ENCODE measurements around the gene BEAN1. TPM values are rescaled to one million over a fixed set of nuclear protein-coding genes. Genes with fewer than 3 reads are reported as not detected.

BEAN1 gene
- total RNA-seq, 1 experiment from 2014 or later = 0.37 TPM

- Histone ChIP-seq H2AFZ (no peak overlapping the region), H4K20me1 (ENCODE audit: insufficient read depth) (no peaks in the 10 kb centered on the region), H3K27me3 (ENCODE audit: insufficient read depth, low read depth) (no peaks in the 10 kb centered on the region), H3K4me3 (no peak overlapping the region), H3K36me3 (ENCODE audit: low read depth) (no peaks in the 10 kb centered on the region), H3K4me2 (no peak overlapping the region), H3K9me3 (ENCODE audit: insufficient read depth, low read depth) (no peaks in the 10 kb centered on the region), H3K27ac (no peak overlapping the region), H3K4me1 (replicated peaks; ENCODE audit: insufficient read depth) (peaks cover 38% of the 10 kb centered on the region), H3K79me2 (ENCODE audit: low read depth) (no peaks in the 10 kb centered on the region), H3F3A (ENCODE audit: insufficient read depth, low read depth) (peaks cover 26% of the 10 kb centered on the region), H3K9me2 (ENCODE audit: insufficient read depth) (no peaks in the 10 kb centered on the region)
- DNase-seq = no peak
- no TSS peak for BruUV-seq (replicated peaks)
- ChIA-PET CTCF (interaction anchor here (0.6 kb wide), 1 partner anchor 85 kb away, joined by 9 read pairs; no protein-coding TSS in a partner anchor), POLR2A (ENCODE audit: unreplicated experiment) (no interaction called here)
- TF ChIP-seq EZH2 (IDR thresholded peaks at IDR 0.05; ENCODE audit: low read depth) (no peak), CTCF (conservative IDR thresholded peaks at IDR 0.05) (no peak)
- intact Hi-C loops (cut with micrococcal nuclease; ENCODE audit: unreplicated experiment) = loop anchor here (5.0 kb wide), 1 partner anchor 99 kb away; no protein-coding TSS in a partner anchor
Observed at GRCh38 chr16:66488505-66488904, 61.4 kb downstream of the BEAN1 start.

GRCh38 chr16:66489385-66489784, 62.3 kb downstream of the BEAN1 start:
- H3F3A ChIP-seq (ENCODE audit: insufficient read depth, low read depth) = peaks cover 20% of the 10 kb centered on the region
- no peaks in the 10 kb centered on the region for H3K27me3 ChIP-seq (ENCODE audit: insufficient read depth, low read depth)
- H3K4me3 ChIP-seq = no peak overlapping the region
- intact Hi-C loops (cut with micrococcal nuclease; ENCODE audit: unreplicated experiment) = loop anchor here (5.0 kb wide), 1 partner anchor 98 kb away; no protein-coding TSS in a partner anchor
- no peak overlapping the region for H3K27ac ChIP-seq
- H3K4me2 ChIP-seq = no peak overlapping the region
- no peak overlapping the region for H2AFZ ChIP-seq
- ChIA-PET CTCF (no interaction called here), POLR2A (ENCODE audit: unreplicated experiment) (no interaction called here)
- no peaks in the 10 kb centered on the region for H3K9me2 ChIP-seq (ENCODE audit: insufficient read depth)
- H3K9me3 ChIP-seq (ENCODE audit: insufficient read depth, low read depth) = no peaks in the 10 kb centered on the region
- H3K4me1 ChIP-seq (replicated peaks; ENCODE audit: insufficient read depth) = peaks cover 29% of the 10 kb centered on the region
- TF ChIP-seq EZH2 (IDR thresholded peaks at IDR 0.05; ENCODE audit: low read depth) = no peak
- no peak for TF ChIP-seq CTCF (conservative IDR thresholded peaks at IDR 0.05)
- no TSS peak for BruUV-seq (replicated peaks)
- no peaks in the 10 kb centered on the region for H3K36me3 ChIP-seq (ENCODE audit: low read depth)
- no peaks in the 10 kb centered on the region for H4K20me1 ChIP-seq (ENCODE audit: insufficient read depth)
- no peak for DNase-seq
- H3K79me2 ChIP-seq (ENCODE audit: low read depth) = no peaks in the 10 kb centered on the region

- no TSS peak for BruUV-seq (replicated peaks)
- Histone ChIP-seq H3K36me3 (ENCODE audit: low read depth) (no peaks in the 10 kb centered on the region), H3F3A (ENCODE audit: insufficient read depth, low read depth) (peaks cover 19% of the 10 kb centered on the region), H3K27me3 (ENCODE audit: insufficient read depth, low read depth) (no peaks in the 10 kb centered on the region), H3K4me2 (no peak overlapping the region), H3K4me3 (no peak overlapping the region), H2AFZ (no peak overlapping the region), H4K20me1 (ENCODE audit: insufficient read depth) (no peaks in the 10 kb centered on the region), H3K79me2 (ENCODE audit: low read depth) (no peaks in the 10 kb centered on the region), H3K4me1 (replicated peaks; ENCODE audit: insufficient read depth) (peaks cover 29% of the 10 kb centered on the region), H3K9me3 (ENCODE audit: insufficient read depth, low read depth) (no peaks in the 10 kb centered on the region), H3K9me2 (ENCODE audit: insufficient read depth) (no peaks in the 10 kb centered on the region), H3K27ac (no peak overlapping the region)
- CTCF ChIA-PET = no interaction called here
- intact Hi-C loops (cut with micrococcal nuclease; ENCODE audit: unreplicated experiment) = loop anchor here (5.0 kb wide), 1 partner anchor 97 kb away; no protein-coding TSS in a partner anchor
- TF ChIP-seq CTCF (conservative IDR thresholded peaks at IDR 0.05) (no peak), EZH2 (IDR thresholded peaks at IDR 0.05; ENCODE audit: low read depth) (no peak)
- no peak for DNase-seq
- POLR2A ChIA-PET (ENCODE audit: unreplicated experiment) = no interaction called here
Observed at GRCh38 chr16:66489818-66490217, 62.7 kb downstream of the BEAN1 start.

Data from PC-9 (cell line).